Natural killer cell (primary cell): ENCODE results near the gene DNMT1. TPM values are rescaled to one million over a fixed set of nuclear protein-coding genes. Genes with fewer than 3 reads are reported as not detected.
"Not testable (repeated sequence)": the region's sequence is repeated elsewhere in the genome, so short reads cannot be mapped to it uniquely, and the experiment has no call there.

ENCODE experiments used
- ATAC-seq, 3 donors: fragments of 150-1000 bp in 2 of 3; fragments of 200-7000 bp in 1 of 3; cut with Tn5 transposase; 1 replicate in 1 of 3; 2 replicates in 2 of 3; pipeline ENCODE4 v1.10.0; 2021; ENCODE audit warnings: mild to moderate bottlenecking in 2 of 3, moderate library complexity in 2 of 3
- DNase-seq, 2 donors: peaks; one replicate each; pipeline versions ENCODE4 v3.0.0 to v3.0.0-alpha.2; 2013 to 2021; ENCODE audit warnings: mixed read lengths in 1 of 2
- H3K27ac ChIP-seq: one replicate; pipeline ENCODE4 v1.5.1; 2013; ENCODE audit warnings: mild to moderate bottlenecking, low read length
- H3K27me3 ChIP-seq: one replicate; pipeline ENCODE4 v1.6.1; 2013; ENCODE audit warnings: low read length; ENCODE audit not compliant: control insufficient read depth, insufficient read depth
- H3K36me3 ChIP-seq: one replicate; pipeline ENCODE4 v1.6.1; 2013; ENCODE audit warnings: low read length; ENCODE audit not compliant: control insufficient read depth, insufficient read depth
- H3K4me1 ChIP-seq: one replicate; pipeline ENCODE4 v1.6.1; 2013; ENCODE audit warnings: low read length; ENCODE audit not compliant: control insufficient read depth, insufficient read depth
- H3K4me3 ChIP-seq: one replicate; pipeline ENCODE4 v1.5.1; 2013; ENCODE audit warnings: low read length
- H3K9me3 ChIP-seq: one replicate; pipeline ENCODE4 v1.6.1; 2013; ENCODE audit warnings: low read length; ENCODE audit not compliant: control insufficient read depth, insufficient read depth
- H3K27ac Mint-ChIP-seq, 2 donors: one replicate each; pipeline ENCODE4 v1.8.0; 2022; ENCODE audit warnings: mild to moderate bottlenecking in 2 of 2, mixed read lengths in 2 of 2, moderate library complexity in 1 of 2
- H3K27me3 Mint-ChIP-seq, 2 donors: one replicate each; pipeline ENCODE4 v1.8.0; 2022; ENCODE audit warnings: low read depth in 2 of 2, mixed read lengths in 2 of 2
- H3K36me3 Mint-ChIP-seq: one replicate; pipeline ENCODE4 v1.8.0; 2022; ENCODE audit warnings: mixed read lengths
- H3K4me1 Mint-ChIP-seq, 2 donors: one replicate each; pipeline ENCODE4 v1.8.0; 2022; ENCODE audit warnings: mixed read lengths in 2 of 2
- H3K4me3 Mint-ChIP-seq: one replicate; pipeline ENCODE4 v1.8.0; 2022; ENCODE audit warnings: mild to moderate bottlenecking, moderate library complexity, mixed read lengths
- H3K9me3 Mint-ChIP-seq, 2 donors: one replicate each; pipeline ENCODE4 v1.8.0; 2022; ENCODE audit warnings: mixed read lengths in 2 of 2
- WGBS: methylation state at CpG from one replicate; pipeline ENCODE4 v1.1.7; 2013; ENCODE audit warnings: missing lambda C conversion rate; ENCODE audit not compliant: insufficient coverage; 5-methylcytosine and 5-hydroxymethylcytosine counted together
- intact Hi-C: fragments of 100-400 bp; cut with micrococcal nuclease; formaldehyde crosslinking; loops from one replicate; pipeline ENCODE4 v1.14.2; 2022
- total RNA-seq, 4 donors: library from RNA; stranded (reverse); fragments of 120-200 nt in 1 of 4; gene quantifications; one replicate each; pipeline versions ENCODE4 v1.2.3 to v1.2.4, GENCODE V29; 2013 to 2022
- TF ChIP-seq, protein P1 (sequence below): fragments of 200-600 bp; IDR thresholded peaks from one replicate; pipeline ENCODE4 v1.8.0; 2022; ENCODE audit warnings: antibody characterized with exemption

The DNMT1 gene
- total RNA-seq, 3 donors from 2014 or later (not counting 1 experiment from before 2014, with no cell fraction given) = 266 to 323 (median 275) TPM

- Mint-ChIP-seq H3K4me1 (peaks cover 14 to 23% of the 10 kb centered on the region in 2 donors), H3K4me3 (no peak overlapping the region), H3K36me3 (no peaks in the 10 kb centered on the region), H3K27me3 (no peaks in the 10 kb centered on the region), H3K9me3 (no peaks in the 10 kb centered on the region), H3K27ac (peak overlapping the region; percentile 52 to 77)
- Histone ChIP-seq H3K27ac (no peak overlapping the region), H3K27me3 (no peaks in the 10 kb centered on the region), H3K9me3 (no peaks in the 10 kb centered on the region), H3K36me3 (peaks cover 42% of the 10 kb centered on the region), H3K4me3 (no peak overlapping the region), H3K4me1 (no peaks in the 10 kb centered on the region)
- WGBS = 89% methylated on average over 3 of the region's 3 CpGs
- intact Hi-C loops = no loop called here
- TF ChIP-seq, protein P1, sequence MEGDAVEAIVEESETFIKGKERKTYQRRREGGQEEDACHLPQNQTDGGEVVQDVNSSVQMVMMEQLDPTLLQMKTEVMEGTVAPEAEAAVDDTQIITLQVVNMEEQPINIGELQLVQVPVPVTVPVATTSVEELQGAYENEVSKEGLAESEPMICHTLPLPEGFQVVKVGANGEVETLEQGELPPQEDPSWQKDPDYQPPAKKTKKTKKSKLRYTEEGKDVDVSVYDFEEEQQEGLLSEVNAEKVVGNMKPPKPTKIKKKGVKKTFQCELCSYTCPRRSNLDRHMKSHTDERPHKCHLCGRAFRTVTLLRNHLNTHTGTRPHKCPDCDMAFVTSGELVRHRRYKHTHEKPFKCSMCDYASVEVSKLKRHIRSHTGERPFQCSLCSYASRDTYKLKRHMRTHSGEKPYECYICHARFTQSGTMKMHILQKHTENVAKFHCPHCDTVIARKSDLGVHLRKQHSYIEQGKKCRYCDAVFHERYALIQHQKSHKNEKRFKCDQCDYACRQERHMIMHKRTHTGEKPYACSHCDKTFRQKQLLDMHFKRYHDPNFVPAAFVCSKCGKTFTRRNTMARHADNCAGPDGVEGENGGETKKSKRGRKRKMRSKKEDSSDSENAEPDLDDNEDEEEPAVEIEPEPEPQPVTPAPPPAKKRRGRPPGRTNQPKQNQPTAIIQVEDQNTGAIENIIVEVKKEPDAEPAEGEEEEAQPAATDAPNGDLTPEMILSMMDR = no peak
- DNase-seq (no peak), ATAC-seq (no peak)
Observed at GRCh38 chr19:10183926-10184325, 10.8 kb downstream of the DNMT1 start.

- Histone ChIP-seq H3K9me3 (no peaks in the 10 kb centered on the region), H3K4me1 (no peaks in the 10 kb centered on the region), H3K27me3 (no peaks in the 10 kb centered on the region), H3K4me3 (no peak overlapping the region), H3K36me3 (peaks cover 40% of the 10 kb centered on the region), H3K27ac (no peak overlapping the region)
- H3K9me3 Mint-ChIP-seq = no peaks in the 10 kb centered on the region
- H3K27me3 Mint-ChIP-seq = no peaks in the 10 kb centered on the region
- no peaks in the 10 kb centered on the region for H3K36me3 Mint-ChIP-seq
- intact Hi-C loops = no loop called here
- DNase-seq (no peak), ATAC-seq (no peak)
- no peak overlapping the region for H3K4me3 Mint-ChIP-seq
- TF ChIP-seq, protein P1 = no peak
- 99% methylated on average over 4 of the region's 10 CpGs for WGBS
- H3K27ac Mint-ChIP-seq = no peak overlapping the region
- H3K4me1 Mint-ChIP-seq = peaks cover 8 to 18% of the 10 kb centered on the region in 2 donors
Observed at GRCh38 chr19:10182847-10183246, 11.9 kb downstream of the DNMT1 start.

DNA sequence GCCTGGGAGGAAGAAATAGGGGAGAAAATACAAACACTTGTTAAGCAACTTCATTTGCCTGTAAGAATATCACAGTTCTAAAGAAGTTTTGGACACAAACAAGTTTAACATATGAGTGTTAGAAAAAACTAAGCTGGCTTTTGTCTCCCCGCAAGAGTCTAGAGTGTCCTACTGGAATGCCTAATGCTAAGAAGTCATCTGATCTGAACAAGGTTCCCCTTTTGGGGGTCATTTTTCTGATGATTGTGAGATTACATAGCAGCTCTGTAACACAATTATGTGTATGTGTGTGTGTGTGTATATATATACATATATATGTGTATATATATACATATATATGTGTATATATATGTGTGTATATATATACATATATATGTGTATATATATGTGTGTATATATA lies 12.7 kb downstream of the DNMT1 start:
- ATAC-seq (no peak), DNase-seq (no peak)
- Mint-ChIP-seq H3K27ac (no peak overlapping the region), H3K27me3 (no peaks in the 10 kb centered on the region), H3K4me1 (peaks cover 8 to 14% of the 10 kb centered on the region in 2 donors), H3K36me3 (no peaks in the 10 kb centered on the region), H3K9me3 (no peaks in the 10 kb centered on the region), H3K4me3 (no peak overlapping the region)
- H3K4me3 ChIP-seq = no peak overlapping the region
- no peaks in the 10 kb centered on the region for H3K9me3 ChIP-seq
- TF ChIP-seq, protein P1 = no peak
- no peak overlapping the region for H3K27ac ChIP-seq
- WGBS = 100% methylated on average over 1 of the region's 1 CpG
- H3K4me1 ChIP-seq = no peaks in the 10 kb centered on the region
- intact Hi-C loops = no loop called here
- no peaks in the 10 kb centered on the region for H3K27me3 ChIP-seq
- peaks cover 43% of the 10 kb centered on the region for H3K36me3 ChIP-seq

GRCh38 chr19:10180459-10180858 lies 14.3 kb downstream of the DNMT1 start:
- no peak for ATAC-seq
- WGBS = 99% methylated on average over 4 of the region's 7 CpGs
- no peaks in the 10 kb centered on the region for H3K27me3 Mint-ChIP-seq
- H3K4me1 ChIP-seq = no peaks in the 10 kb centered on the region
- no peaks in the 10 kb centered on the region for H3K9me3 Mint-ChIP-seq
- H3K36me3 Mint-ChIP-seq = no peaks in the 10 kb centered on the region
- no peak overlapping the region for H3K27ac ChIP-seq
- intact Hi-C loops = no loop called here
- H3K4me3 ChIP-seq = no peak overlapping the region
- peaks cover 47% of the 10 kb centered on the region for H3K36me3 ChIP-seq
- TF ChIP-seq, protein P1 = no peak
- H3K27me3 ChIP-seq = no peaks in the 10 kb centered on the region
- H3K4me3 Mint-ChIP-seq = no peak overlapping the region
- peaks cover 9 to 13% of the 10 kb centered on the region in 2 donors for H3K4me1 Mint-ChIP-seq
- H3K9me3 ChIP-seq = no peaks in the 10 kb centered on the region
- DNase-seq = no peak
- no peak overlapping the region for H3K27ac Mint-ChIP-seq

DNA sequence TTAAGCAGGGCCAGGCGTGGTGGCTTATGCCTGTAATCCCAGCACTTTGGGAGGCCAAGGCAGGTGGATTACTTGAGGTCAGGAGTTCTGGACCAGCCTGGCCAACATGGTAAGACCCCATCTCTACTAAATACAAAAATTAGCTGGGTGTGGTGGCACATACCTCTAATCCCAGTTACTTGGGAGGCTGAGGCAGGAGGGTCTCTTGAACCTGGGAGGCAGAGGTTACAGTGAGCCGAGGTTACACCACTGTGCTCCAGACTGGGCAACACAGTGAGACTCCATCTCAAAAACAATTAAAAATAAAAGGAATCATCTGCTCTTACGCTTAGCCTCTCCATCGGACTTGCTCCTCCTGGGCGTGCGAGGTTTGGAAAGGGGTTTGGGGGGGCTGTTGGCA lies 14.7 kb downstream of the DNMT1 start:
- ATAC-seq, H3K4me3 Mint-ChIP-seq, H3K9me3 ChIP-seq, DNase-seq, H3K27ac ChIP-seq, H3K27ac Mint-ChIP-seq, H3K4me3 ChIP-seq, intact Hi-C loops, H3K27me3 ChIP-seq, H3K4me1 ChIP-seq, H3K9me3 Mint-ChIP-seq, H3K36me3 Mint-ChIP-seq, H3K27me3 Mint-ChIP-seq: not testable (repeated sequence)
- peaks cover 9 to 13% of the 10 kb centered on the region in 2 donors for H3K4me1 Mint-ChIP-seq
- whole genome bisulfite sequencing = 99% methylated on average over 6 of the region's 6 CpGs
- peaks cover 50% of the 10 kb centered on the region for H3K36me3 ChIP-seq
